ENCODE measurements around the gene RPS3.
"Not testable (repeated sequence)": the region's sequence is repeated elsewhere in the genome, so short reads cannot be mapped to it uniquely, and the experiment has no call there.

The RPS3 gene

GRCh38 chr11:75399344-75400145 lies at the start of gene RPS3:
Gene RPS3, plus strand, starts transcription at chr11:75399518. Its CDS starts 30 bp downstream, at chr11:75399548.
- DNase-seq = peak; percentile 94

DNA sequence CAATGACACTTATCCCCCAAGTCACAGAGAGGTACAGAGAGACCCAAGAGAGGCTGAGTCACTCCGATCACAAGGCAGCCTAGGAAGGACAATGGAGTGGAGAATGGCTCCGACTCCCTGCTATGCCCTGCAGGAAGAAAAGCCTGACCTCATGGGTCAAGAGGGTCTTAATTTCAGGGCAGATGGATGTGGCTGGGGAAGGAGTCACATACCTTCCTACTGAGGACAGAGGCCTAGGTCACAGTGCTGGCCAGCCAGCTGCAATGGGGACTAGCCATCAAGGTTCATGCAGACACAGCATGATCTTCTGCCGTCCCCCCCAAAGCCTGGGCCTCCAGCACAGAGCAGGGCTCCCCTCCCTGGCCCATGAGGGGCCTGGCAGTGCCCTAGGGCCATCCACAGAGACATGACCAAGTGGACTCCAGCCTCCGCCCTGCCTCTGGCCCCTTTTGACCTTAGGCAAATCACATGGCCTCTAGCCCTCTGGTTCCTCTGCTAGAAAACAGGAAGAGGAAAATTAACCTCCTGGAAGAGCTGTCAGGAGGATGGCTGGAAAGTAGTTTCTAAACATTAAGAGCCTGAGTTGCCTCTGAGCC lies 49.7 kb upstream of the RPS3 start:
- no peak for DNase-seq

DNA sequence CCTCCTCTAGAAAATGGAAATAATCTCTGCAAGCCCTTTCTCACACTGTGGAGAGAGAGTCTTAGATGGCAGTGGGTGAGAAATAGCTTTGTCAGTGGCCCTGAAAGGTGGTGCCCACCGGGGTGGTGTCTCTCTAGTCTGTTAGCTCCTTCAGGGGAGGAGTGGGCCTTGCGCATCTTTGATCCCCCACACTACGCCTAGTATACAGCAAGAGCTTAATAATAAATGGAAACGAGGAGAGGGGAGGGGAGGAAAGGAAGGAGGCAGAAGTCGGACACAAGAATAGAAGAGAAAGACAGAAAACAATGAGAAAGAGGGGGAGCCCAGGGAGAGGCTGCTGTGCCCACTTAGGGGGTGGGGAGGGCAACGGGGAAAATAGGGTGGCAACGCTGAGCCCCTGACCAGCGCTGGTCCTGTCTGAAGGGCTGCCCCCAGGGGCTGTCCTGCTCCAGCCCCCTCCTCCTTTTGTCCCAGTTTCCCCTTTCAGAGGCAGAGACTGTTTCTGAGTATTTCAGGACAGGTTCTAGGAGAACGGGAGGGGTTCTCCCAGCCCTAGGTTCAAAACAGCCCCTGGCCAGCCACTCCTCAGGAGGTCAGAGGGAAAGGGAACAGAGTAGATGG lies 49.1 kb upstream of the RPS3 start:
- DNase-seq = no peak

DNA sequence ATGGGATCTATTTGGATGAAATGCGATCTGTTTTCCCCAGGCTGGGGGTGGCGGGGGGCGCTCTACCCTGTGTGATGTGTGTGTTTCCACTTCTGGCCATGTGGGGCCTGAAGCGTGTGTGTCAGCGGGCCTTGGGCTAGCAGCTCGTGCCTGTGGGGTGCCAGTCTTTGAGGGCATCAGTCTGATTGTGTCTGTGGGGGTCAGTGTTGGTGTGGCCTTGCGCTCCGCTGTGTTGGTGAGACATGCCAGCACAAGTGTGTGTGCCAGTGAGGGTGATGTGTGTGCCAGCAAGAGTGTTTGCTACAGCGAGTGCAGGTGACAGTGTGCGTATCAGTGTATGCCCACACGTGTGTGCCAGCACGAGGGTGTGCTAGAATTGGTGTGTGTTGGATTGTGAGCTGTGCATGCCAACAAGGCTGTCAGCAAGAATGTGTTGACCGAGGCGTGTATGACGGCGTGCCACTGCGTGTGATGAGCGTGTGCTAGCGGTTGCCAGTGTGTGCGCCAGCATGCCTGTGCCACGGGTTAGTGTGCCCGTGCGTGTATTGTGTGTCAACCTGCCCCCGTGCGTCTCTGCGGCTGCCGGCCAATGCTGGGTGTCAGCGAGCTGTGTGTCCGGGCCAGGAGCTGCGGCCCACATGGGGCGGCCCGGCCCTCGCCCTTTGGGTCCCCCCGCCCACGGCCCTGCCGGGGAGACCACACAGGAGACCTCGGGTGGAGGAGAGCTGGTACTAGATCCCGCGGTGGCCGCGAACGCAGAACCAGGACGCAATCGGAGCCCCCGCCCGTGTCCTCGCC lies 48.4 kb upstream of the RPS3 start:
- DNase-seq = no peak

- no peak for DNase-seq
Measured at GRCh38 chr11:75351541-75351790, 47.9 kb upstream of the RPS3 start, which contains the start of gene ARRB1. Gene ARRB1, minus strand, starts transcription at chr11:75351661. Its CDS starts 54 bp downstream, at chr11:75351607.

DNA sequence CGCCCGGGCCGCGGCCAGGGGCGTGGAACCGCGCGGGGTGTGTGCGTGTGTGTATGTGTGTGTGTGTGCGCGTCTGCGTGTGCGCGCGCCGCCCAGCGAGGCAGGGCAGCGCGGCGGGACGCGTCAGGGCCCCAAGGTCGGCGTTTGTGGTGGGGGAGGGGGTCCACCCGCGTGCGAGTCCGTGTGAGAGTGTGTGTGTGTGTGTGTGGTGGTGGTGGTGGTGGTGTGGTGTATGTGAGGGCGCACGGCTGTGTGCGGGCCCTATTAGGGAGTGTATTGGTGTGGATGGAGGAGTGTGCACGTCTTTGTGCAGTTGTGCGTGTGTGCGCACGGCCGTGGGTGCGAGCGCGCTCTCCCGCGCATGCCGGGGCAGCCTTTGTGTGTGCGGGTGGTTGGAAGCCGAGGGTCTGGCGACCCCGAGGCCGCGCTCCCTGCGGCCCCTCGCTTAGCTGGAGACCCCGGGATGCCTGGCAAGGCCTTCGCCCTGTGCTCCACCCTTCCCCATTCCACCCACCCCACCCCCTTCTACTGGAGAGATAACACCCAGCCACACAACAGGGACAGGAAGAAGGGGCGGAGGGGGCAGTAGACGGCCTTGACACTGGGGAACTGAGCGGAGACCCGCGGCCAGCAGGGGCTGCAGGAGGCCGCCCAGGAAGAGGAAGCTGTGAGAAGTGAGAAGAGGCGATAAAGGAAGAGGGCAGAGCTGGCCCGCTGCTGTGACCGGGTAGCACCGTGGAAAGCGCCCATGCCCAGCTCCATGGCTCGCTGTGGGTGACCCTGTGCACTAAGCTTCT lies 47.3 kb upstream of the RPS3 start:
- DNase-seq = peak; percentile 72

- DNase-seq = no peak
Measured at GRCh38 chr11:75352588-75353206, 46.6 kb upstream of the RPS3 start.

DNA sequence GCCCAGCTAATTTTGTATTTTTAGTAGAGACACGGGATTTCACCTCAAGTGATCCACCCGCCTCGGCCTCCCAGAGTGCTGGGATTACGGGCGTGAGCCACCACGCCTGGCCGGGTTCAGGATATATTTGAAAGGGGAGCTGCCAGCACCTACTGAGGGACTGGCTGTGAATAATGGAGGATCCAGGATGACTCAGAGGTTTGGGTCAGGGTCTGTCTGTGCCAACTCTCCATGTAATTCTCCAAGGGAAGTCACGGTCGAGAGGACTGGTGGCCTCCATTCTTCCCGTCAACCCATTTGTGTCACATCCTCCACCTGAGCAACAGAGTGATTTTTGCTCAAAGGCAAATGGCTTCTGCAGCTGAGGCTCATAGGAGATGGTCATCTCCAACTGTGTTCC lies 44.3 kb upstream of the RPS3 start:
- DNase-seq = no peak

GRCh38 chr11:75356613-75357012 lies 42.7 kb upstream of the RPS3 start:
- DNase-seq = no peak

DNA sequence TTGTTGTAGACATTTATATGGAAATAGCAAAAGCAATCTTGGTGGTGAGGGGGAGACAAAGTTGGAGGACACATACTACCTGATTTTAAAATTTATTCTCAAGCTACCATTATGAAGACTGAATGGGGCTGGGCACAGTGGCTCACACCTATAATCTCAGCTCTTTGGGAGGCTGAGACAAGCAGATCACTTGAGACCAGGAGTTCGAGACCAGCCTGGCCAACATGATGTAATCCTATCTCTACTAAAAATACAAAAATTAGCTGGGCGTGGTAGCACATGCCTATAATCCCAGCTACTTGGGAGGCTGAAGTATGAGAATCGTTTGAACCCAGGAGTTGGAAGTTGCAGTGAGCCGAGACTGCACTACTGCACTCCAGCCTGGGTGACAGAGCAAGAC lies 37.0 kb upstream of the RPS3 start:
- DNase-seq = not testable (repeated sequence)

GRCh38 chr11:75365711-75366181 lies 33.6 kb upstream of the RPS3 start:
- no peak for DNase-seq

DNA sequence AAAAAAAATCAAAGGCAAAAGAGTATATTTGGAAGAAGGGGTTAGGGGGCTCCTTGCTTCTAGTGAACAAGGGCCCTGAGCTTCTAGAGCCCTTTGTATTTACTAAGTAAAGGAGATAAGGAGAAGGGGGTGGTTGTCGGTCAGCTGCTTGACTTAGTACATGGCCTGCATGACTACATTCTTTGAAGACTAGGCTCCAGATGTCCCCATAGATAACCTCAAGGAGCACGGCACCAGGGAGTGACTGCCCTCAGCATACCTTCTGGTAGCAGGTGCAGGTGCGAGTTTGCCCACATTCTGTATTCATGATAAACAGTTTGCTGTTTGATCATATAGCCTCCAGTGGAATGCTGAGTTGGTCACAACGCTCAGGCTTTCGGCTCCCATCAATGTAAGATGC lies 32.5 kb upstream of the RPS3 start:
- DNase-seq = not testable (repeated sequence)

DNA sequence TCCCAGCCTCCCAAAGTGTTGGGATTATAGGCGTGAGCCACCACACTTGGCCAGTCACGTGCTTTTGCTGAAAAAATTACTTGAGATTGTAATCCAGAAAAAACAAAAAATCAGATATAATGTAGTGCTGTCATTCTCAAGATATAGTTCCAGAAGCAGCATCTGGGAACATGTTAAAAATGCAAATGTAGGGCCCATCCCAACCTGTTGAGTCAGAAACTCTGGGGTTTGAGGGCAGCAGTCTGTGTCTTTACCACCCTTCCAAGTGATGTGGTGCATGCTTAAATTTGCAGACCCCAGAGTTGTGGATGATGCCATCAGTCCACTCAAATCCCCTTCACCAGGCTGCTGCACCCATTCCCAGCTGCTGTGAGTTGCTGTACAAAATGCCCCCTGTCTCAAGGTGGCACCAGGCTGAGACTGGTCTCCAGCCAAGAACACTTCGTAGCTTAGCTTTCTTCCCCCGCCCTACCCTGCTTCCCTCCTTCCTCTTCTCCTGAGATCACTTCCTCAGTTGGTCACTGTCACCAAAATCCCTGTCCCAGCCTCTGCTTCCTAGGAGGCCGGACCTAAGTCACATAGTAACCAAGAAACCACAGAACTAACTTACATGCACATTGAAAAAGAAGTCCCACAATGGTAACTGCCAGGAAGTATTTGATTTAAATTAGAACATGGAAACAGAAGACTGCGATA lies 29.6 kb upstream of the RPS3 start:
- no peak for DNase-seq

DNA sequence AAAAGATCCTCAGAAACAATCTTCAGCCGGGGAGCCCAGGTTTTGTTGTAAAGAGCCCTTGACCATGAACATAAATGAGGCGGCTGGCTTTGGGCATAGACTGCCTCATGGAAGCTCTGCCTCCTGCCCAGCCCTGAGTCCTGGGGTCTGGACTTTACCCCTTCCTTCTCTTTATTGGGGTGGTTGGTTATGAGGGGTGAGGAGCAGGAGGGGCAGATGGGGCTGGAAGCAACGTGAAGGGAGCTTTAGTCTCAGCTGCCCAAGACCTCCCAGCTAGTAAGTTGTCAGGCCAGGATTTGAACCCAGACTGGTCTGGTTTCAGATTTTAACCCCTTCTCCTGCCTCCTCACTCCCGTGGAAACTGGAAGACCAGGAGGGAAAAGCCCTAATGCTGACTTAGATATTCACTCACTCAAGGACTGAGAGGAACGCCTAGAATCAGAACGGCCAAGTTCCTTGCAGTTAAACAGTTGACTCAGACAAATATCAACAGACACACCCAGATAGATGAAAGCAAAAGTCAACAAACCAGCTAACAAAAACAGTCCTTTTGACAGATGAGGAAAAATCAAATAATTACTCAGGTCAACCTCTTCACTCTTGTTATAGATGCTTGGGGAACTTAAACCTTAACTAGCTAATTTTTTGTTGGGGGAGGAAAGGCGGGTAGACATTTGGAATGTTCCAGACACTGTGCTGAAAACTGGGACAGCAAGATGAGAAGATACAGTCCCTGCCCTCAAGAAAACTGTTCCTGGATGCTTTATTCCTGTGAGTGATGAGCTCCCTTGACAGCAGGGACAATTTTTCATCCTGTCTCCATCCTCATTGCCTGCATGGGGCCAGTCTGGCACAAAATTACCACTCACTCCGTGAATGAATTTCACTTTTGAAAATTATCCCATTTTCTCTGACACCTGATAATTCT lies 27.1 kb upstream of the RPS3 start:
- DNase-seq = no peak

- no peak for DNase-seq
Measured at GRCh38 chr11:75373201-75373600, 26.1 kb upstream of the RPS3 start.

DNA sequence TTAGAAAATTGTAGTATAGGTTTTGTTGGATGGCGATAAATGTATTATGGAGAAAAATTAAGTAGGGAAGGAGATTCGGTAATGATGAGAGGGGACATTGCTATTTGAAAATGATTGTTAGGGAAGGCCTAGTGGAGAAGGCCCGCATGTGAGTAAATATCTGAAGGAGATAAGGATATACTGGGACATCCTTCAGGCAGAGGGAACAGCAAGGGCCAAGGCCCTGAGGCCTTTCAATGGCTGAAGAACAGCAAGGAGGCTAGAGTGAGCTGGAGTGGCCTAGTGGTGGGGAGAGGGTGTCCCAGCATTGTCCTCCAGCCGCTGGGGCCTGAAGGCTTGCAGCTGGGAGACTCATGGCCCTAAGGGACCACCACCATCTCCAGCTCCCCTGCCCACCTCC lies 24.7 kb upstream of the RPS3 start:
- no peak for DNase-seq

DNA sequence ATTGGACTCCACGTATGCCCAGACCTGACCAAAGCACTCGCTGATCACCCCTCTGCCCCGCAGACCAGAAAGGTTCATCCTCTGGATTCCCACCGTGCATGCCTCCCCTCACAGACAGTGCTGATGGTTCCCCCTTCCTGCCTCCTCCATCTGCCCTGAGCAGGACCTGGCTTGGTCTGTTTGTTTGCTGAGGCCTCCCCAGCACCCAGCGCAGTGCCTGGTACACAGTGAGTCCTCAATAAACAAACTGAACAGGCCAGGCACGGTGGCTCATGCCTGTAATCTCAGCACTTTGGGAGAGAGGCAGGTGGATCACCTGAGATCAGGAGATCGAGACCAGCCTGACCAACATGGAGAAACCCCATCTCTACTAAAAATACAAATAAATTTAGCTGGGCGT lies 23.7 kb upstream of the RPS3 start:
- DNase-seq = no peak

DNA sequence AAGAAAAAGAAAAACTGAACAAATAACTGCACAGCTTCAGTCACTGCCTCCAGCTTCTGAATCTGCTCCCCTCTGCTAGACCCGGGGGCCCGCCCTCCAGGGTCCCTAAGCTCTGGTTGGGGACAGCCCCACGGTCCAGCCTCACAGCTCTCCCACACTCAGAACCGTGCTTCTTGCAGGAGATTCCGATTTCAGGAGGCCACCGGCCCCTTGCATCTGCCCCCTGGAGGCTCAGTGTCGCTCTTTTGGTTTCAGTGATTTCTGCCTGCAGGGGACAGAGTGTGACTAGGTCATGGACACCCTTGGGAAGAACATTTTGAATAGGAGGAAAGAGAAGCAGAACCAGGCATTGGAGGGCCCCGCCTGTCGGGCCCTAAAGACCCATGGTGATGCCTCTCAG lies 23.1 kb upstream of the RPS3 start:
- no peak for DNase-seq

- not testable (repeated sequence) for DNase-seq
Measured at GRCh38 chr11:75378776-75379175, 20.5 kb upstream of the RPS3 start.

DNA sequence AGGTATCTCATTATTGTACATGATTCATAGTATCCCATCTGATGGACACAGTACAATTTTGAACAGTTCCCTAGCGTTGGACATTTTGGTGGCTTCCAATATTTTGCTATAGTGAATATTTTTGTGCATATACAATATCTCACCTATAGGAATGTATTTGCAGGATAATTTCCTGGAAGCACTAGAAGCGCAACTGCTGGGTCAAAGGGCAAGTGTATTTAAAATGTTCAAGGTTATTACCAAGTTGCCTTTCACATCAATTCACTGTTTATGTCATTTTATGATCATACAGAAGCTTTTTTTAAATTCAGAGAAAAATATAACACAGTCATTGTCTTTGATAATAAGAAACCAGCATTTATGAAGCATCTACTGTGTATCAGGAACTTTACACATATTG lies 19.1 kb upstream of the RPS3 start:
- DNase-seq = no peak

Data from left hindlimb (tissue), 1 donor.